Osteocyte (in vitro differentiated cells): ENCODE measurements around the gene SLC6A4. TPM values are rescaled to one million over a fixed set of nuclear protein-coding genes. Genes with fewer than 3 reads are reported as not detected.

Source experiments
- DNase-seq: peaks from one replicate; pipeline ENCODE4 v3.0.0; 2021; ENCODE audit warnings: mixed read lengths; ENCODE audit not compliant: unreplicated experiment; ENCODE audit errors: extremely low spot score
- H3K27ac Mint-ChIP-seq: one replicate; pipeline ENCODE4 v1.8.0; 2021; ENCODE audit warnings: mild to moderate bottlenecking, mixed read lengths; ENCODE audit not compliant: unreplicated experiment
- H3K27me3 Mint-ChIP-seq: one replicate; pipeline ENCODE4 v1.8.0; 2021; ENCODE audit warnings: mixed read lengths; ENCODE audit not compliant: unreplicated experiment
- H3K36me3 Mint-ChIP-seq: one replicate; pipeline ENCODE4 v1.8.0; 2021; ENCODE audit warnings: mixed read lengths; ENCODE audit not compliant: unreplicated experiment
- H3K4me1 Mint-ChIP-seq: one replicate; pipeline ENCODE4 v1.8.0; 2021; ENCODE audit warnings: mixed read lengths; ENCODE audit not compliant: unreplicated experiment
- H3K4me3 Mint-ChIP-seq: one replicate; pipeline ENCODE4 v1.8.0; 2021; ENCODE audit warnings: mild to moderate bottlenecking, moderate library complexity, mixed read lengths; ENCODE audit not compliant: unreplicated experiment
- H3K9me3 Mint-ChIP-seq: one replicate; pipeline ENCODE4 v1.8.0; 2021; ENCODE audit warnings: mixed read lengths; ENCODE audit not compliant: unreplicated experiment
- CTCF ChIP-seq: fragments of 200-600 bp; sonication (generic); IDR thresholded peaks from 2 replicates; pipeline ENCODE4 v1.5.0; 2021; ENCODE audit warnings: antibody characterized with exemption, mild to moderate bottlenecking, moderate library complexity
- long read RNA-seq: library from polyadenylated mRNA; unstranded; transcript quantifications from one replicate; pipeline ENCODE4 v2.0.0, GENCODE V29; 2021
- total RNA-seq: library from RNA; stranded (reverse); gene quantifications from 2 replicates; pipeline ENCODE4 v1.2.1, GENCODE V29; 2021

Gene SLC6A4
- total RNA-seq: 0.10 and 0.16 TPM in 2 replicates
- long read RNA-seq: 0 reads

- TF ChIP-seq CTCF: no peak
- no peak for DNase-seq
- peaks cover 14% of the 10 kb centered on the region for H3K4me1 Mint-ChIP-seq
- peak within 1 kb of the TSS; percentile 68 for H3K4me3 Mint-ChIP-seq
- H3K27me3 Mint-ChIP-seq: peaks cover 50% of the 10 kb centered on the region
- H3K27ac Mint-ChIP-seq: no peak within 1 kb of the TSS
- no peaks in the 10 kb centered on the region for H3K36me3 Mint-ChIP-seq
- H3K9me3 Mint-ChIP-seq: no peaks in the 10 kb centered on the region
Observed at GRCh38 chr17:30235386-30236296, at the start of gene SLC6A4. Gene SLC6A4 (minus strand): TSS chr17:30235697. CDS start chr17:30221958, 13,739 bp downstream.

GRCh38 chr17:30279156-30279555, 43.7 kb upstream of the SLC6A4 start:
- no peak for TF ChIP-seq CTCF
- Mint-ChIP-seq H3K27ac (no peak overlapping the region), H3K9me3 (no peaks in the 10 kb centered on the region), H3K4me1 (no peaks in the 10 kb centered on the region), H3K36me3 (peaks cover 23% of the 10 kb centered on the region), H3K4me3 (no peak overlapping the region), H3K27me3 (no peaks in the 10 kb centered on the region)
- DNase-seq: no peak

- DNase-seq: no peak
- no peaks in the 10 kb centered on the region for H3K27me3 Mint-ChIP-seq
- no peaks in the 10 kb centered on the region for H3K4me1 Mint-ChIP-seq
- H3K27ac Mint-ChIP-seq: no peak overlapping the region
- no peaks in the 10 kb centered on the region for H3K9me3 Mint-ChIP-seq
- H3K4me3 Mint-ChIP-seq: no peak overlapping the region
- H3K36me3 Mint-ChIP-seq: peaks cover 32% of the 10 kb centered on the region
- TF ChIP-seq CTCF: peak; percentile 68
Observed at GRCh38 chr17:30278032-30278431, 42.5 kb upstream of the SLC6A4 start.

- no peaks in the 10 kb centered on the region for H3K27me3 Mint-ChIP-seq
- TF ChIP-seq CTCF: no peak
- no peak overlapping the region for H3K4me3 Mint-ChIP-seq
- peaks cover 45% of the 10 kb centered on the region for H3K36me3 Mint-ChIP-seq
- peaks cover 12% of the 10 kb centered on the region for H3K4me1 Mint-ChIP-seq
- H3K9me3 Mint-ChIP-seq: no peaks in the 10 kb centered on the region
- H3K27ac Mint-ChIP-seq: no peak overlapping the region
- no peak for DNase-seq
Observed at GRCh38 chr17:30275911-30276310, 40.4 kb upstream of the SLC6A4 start.

GRCh38 chr17:30274887-30275286, 39.4 kb upstream of the SLC6A4 start:
- peaks cover 47% of the 10 kb centered on the region for H3K36me3 Mint-ChIP-seq
- no peaks in the 10 kb centered on the region for H3K9me3 Mint-ChIP-seq
- peaks cover 16% of the 10 kb centered on the region for H3K4me1 Mint-ChIP-seq
- H3K4me3 Mint-ChIP-seq: no peak overlapping the region
- TF ChIP-seq CTCF: no peak
- no peaks in the 10 kb centered on the region for H3K27me3 Mint-ChIP-seq
- no peak for DNase-seq
- no peak overlapping the region for H3K27ac Mint-ChIP-seq
